Parathyroid adenoma (tissue), 2 donors: ENCODE results near the gene CHID1.

Source experiments
- H2AFZ ChIP-seq: fragments of 300-600 bp; sonication (generic); one replicate; pipeline ENCODE4 v1.7.0; 2017; ENCODE audit warnings: antibody characterized with exemption, mild to moderate bottlenecking
- H3K27ac ChIP-seq: fragments of 300-600 bp; sonication (generic); one replicate; pipeline ENCODE4 v1.7.0; 2017
- H3K27me3 ChIP-seq: fragments of 300-600 bp; sonication (generic); one replicate; pipeline ENCODE4 v1.7.0; 2017; ENCODE audit warnings: low read length; ENCODE audit not compliant: control insufficient read depth, insufficient read depth
- H3K36me3 ChIP-seq: fragments of 300-600 bp; sonication (generic); one replicate; pipeline ENCODE4 v1.7.0; 2017; ENCODE audit warnings: low read length; ENCODE audit not compliant: control insufficient read depth, insufficient read depth
- H3K4me1 ChIP-seq: fragments of 300-600 bp; sonication (generic); one replicate; pipeline ENCODE4 v1.7.0; 2017; ENCODE audit warnings: control low read depth
- H3K4me2 ChIP-seq: fragments of 300-600 bp; sonication (generic); one replicate; pipeline ENCODE4 v1.7.0; 2017; ENCODE audit warnings: low read length
- H3K4me3 ChIP-seq: fragments of 300-600 bp; sonication (generic); one replicate; pipeline ENCODE4 v1.7.0; 2017; ENCODE audit warnings: low read depth, low read length
- H3K79me2 ChIP-seq: fragments of 300-600 bp; sonication (generic); one replicate; pipeline ENCODE4 v1.7.0; 2017; ENCODE audit warnings: control low read depth
- H3K9ac ChIP-seq: fragments of 300-600 bp; sonication (generic); one replicate; pipeline ENCODE4 v1.7.0; 2017; ENCODE audit warnings: mild to moderate bottlenecking
- H3K9me3 ChIP-seq: fragments of 300-600 bp; sonication (generic); one replicate; pipeline ENCODE4 v1.7.0; 2017; ENCODE audit warnings: low read length; ENCODE audit not compliant: control insufficient read depth
- CTCF ChIP-seq: fragments of 300-600 bp; sonication (generic); IDR thresholded peaks from one replicate; pipeline ENCODE4 v1.7.0; 2017; ENCODE audit warnings: antibody characterized with exemption, mild to moderate bottlenecking
- donor health status: primary hyperparathyroidism.

The CHID1 gene

GRCh38 chr11:852762-853161 lies 57.8 kb downstream of the CHID1 start:
- Histone ChIP-seq H3K9me3 (no peaks in the 10 kb centered on the region), H3K36me3 (no peaks in the 10 kb centered on the region), H3K4me3 (no peak overlapping the region), H2AFZ (no peak overlapping the region), H3K4me1 (no peaks in the 10 kb centered on the region), H3K27ac (no peak overlapping the region), H3K79me2 (no peaks in the 10 kb centered on the region), H3K9ac (no peak overlapping the region), H3K4me2 (no peak overlapping the region), H3K27me3 (no peaks in the 10 kb centered on the region)
- TF ChIP-seq CTCF = no peak

- no peak for TF ChIP-seq CTCF
- H3K4me2 ChIP-seq = no peak overlapping the region
- no peak overlapping the region for H3K9ac ChIP-seq
- H3K79me2 ChIP-seq = no peaks in the 10 kb centered on the region
- H3K36me3 ChIP-seq = no peaks in the 10 kb centered on the region
- H3K9me3 ChIP-seq = no peaks in the 10 kb centered on the region
- no peaks in the 10 kb centered on the region for H3K27me3 ChIP-seq
- H3K4me1 ChIP-seq = no peaks in the 10 kb centered on the region
- H3K4me3 ChIP-seq = no peak overlapping the region
- H3K27ac ChIP-seq = no peak overlapping the region
- H2AFZ ChIP-seq = no peak overlapping the region
Observed at GRCh38 chr11:850775-851763, 59.5 kb downstream of the CHID1 start.

GRCh38 chr11:849951-850774 lies 60.4 kb downstream of the CHID1 start:
- Histone ChIP-seq H2AFZ (no peak overlapping the region), H3K79me2 (no peaks in the 10 kb centered on the region), H3K36me3 (no peaks in the 10 kb centered on the region), H3K4me2 (no peak overlapping the region), H3K4me3 (no peak overlapping the region), H3K27ac (no peak overlapping the region), H3K27me3 (no peaks in the 10 kb centered on the region), H3K9me3 (no peaks in the 10 kb centered on the region), H3K9ac (no peak overlapping the region), H3K4me1 (no peaks in the 10 kb centered on the region)
- TF ChIP-seq CTCF = no peak

GRCh38 chr11:849104-849824 lies 61.3 kb downstream of the CHID1 start:
- no peaks in the 10 kb centered on the region for H3K36me3 ChIP-seq
- no peak overlapping the region for H3K4me2 ChIP-seq
- no peaks in the 10 kb centered on the region for H3K27me3 ChIP-seq
- H3K9me3 ChIP-seq = no peaks in the 10 kb centered on the region
- H3K79me2 ChIP-seq = no peaks in the 10 kb centered on the region
- H3K4me3 ChIP-seq = no peak overlapping the region
- H2AFZ ChIP-seq = no peak overlapping the region
- H3K9ac ChIP-seq = no peak overlapping the region
- H3K27ac ChIP-seq = no peak overlapping the region
- TF ChIP-seq CTCF = no peak
- H3K4me1 ChIP-seq = no peaks in the 10 kb centered on the region
